GM23248 (cell line): ENCODE measurements around the gene ICOS. TPM values are rescaled to one million over a fixed set of nuclear protein-coding genes. Genes with fewer than 3 reads are reported as not detected.

Experiments used
- DNase-seq: peaks from one replicate; pipeline ENCODE4 v3.0.0-alpha.2; 2015
- H2AFZ ChIP-seq: fragments of 200-600 bp; sonication (generic); 2 replicates; pipeline ENCODE4 v1.6.1; 2016; ENCODE audit warnings: antibody characterized with exemption
- H3F3A ChIP-seq: fragments of 200-600 bp; sonication (generic); 2 replicates; pipeline ENCODE4 v1.6.1; 2016; ENCODE audit warnings: mild to moderate bottlenecking, antibody characterized with exemption, mixed run types; ENCODE audit not compliant: insufficient read depth
- H3K27ac ChIP-seq: fragments of 200-600 bp; sonication (generic); 2 replicates; pipeline ENCODE4 v1.5.1; 2016; ENCODE audit warnings: mild to moderate bottlenecking
- H3K27me3 ChIP-seq: fragments of 200-600 bp; sonication (generic); replicated peaks from 2 replicates; pipeline ENCODE4 v1.6.1; 2016; ENCODE audit warnings: mild to moderate bottlenecking; ENCODE audit not compliant: insufficient read depth
- H3K36me3 ChIP-seq: fragments of 200-600 bp; sonication (generic); 2 replicates; pipeline ENCODE4 v1.6.1; 2016; ENCODE audit warnings: low read depth, mild to moderate bottlenecking
- H3K4me1 ChIP-seq: fragments of 200-600 bp; sonication (generic); 2 replicates; pipeline ENCODE4 v1.6.1; 2016; ENCODE audit warnings: mild to moderate bottlenecking; ENCODE audit not compliant: insufficient read depth
- H3K4me2 ChIP-seq: fragments of 200-600 bp; sonication (generic); one replicate; pipeline ENCODE4 v1.6.1; 2016; ENCODE audit warnings: mild to moderate bottlenecking; ENCODE audit not compliant: unreplicated experiment
- H3K4me3 ChIP-seq: fragments of 200-600 bp; sonication (generic); 2 replicates; pipeline ENCODE4 v1.5.1; 2016; ENCODE audit warnings: mild to moderate bottlenecking
- H3K79me2 ChIP-seq: fragments of 200-600 bp; sonication (generic); 2 replicates; pipeline ENCODE4 v1.6.1; 2016; ENCODE audit warnings: mild to moderate bottlenecking; ENCODE audit not compliant: insufficient read depth
- H3K9ac ChIP-seq: fragments of 200-600 bp; sonication (generic); 2 replicates; pipeline ENCODE4 v1.6.1; 2016; ENCODE audit warnings: mild to moderate bottlenecking
- H3K9me2 ChIP-seq: fragments of 200-600 bp; sonication (generic); 2 replicates; pipeline ENCODE4 v1.6.1; 2016; ENCODE audit warnings: mixed run types, mild to moderate bottlenecking, moderate library complexity; ENCODE audit not compliant: insufficient read depth
- H3K9me3 ChIP-seq: fragments of 200-600 bp; sonication (generic); one replicate; pipeline ENCODE4 v1.6.1; 2017; ENCODE audit warnings: low read depth
- H4K20me1 ChIP-seq: fragments of 200-600 bp; sonication (generic); 2 replicates; pipeline ENCODE4 v1.6.0; 2016; ENCODE audit not compliant: insufficient read depth
- EZH2 ChIP-seq: fragments of 200-600 bp; sonication (generic); IDR thresholded peaks from 2 replicates; pipeline ENCODE4 v1.6.1; 2018; ENCODE audit warnings: antibody characterized with exemption, mild to moderate bottlenecking; ENCODE audit not compliant: insufficient read depth, poor library complexity, severe bottlenecking
- EZH2phosphoT487 ChIP-seq: fragments of 200-600 bp; sonication (generic); IDR thresholded peaks from 2 replicates; pipeline ENCODE4 v1.6.1; 2018; ENCODE audit warnings: antibody characterized with exemption, moderate library complexity, mild to moderate bottlenecking, low read depth; ENCODE audit not compliant: insufficient read depth
- WGBS, 2 experiments: methylation state at CpG; one replicate each; pipeline ENCODE4 v1.1.6; 2015 to 2017; ENCODE audit warnings: low lambda C conversion rate in 2 of 2, low coverage in 1 of 2; ENCODE audit errors: missing lambda C conversion rate in 2 of 2; 5-methylcytosine and 5-hydroxymethylcytosine counted together
- in situ Hi-C: fragments of 300-500 bp; cut with MboI; formaldehyde crosslinking; loops from 2 replicates; pipeline ENCODE4 v1.15.0; 2020
- polyA plus RNA-seq: library from polyadenylated mRNA; unstranded; fragments of >200 nt; fragmentation: Nextera tagmentation; extraction: Ambion mirVana; gene quantifications from 2 replicates; pipeline ENCODE4 v1.2.1, GENCODE V29; 2016
- total RNA-seq: library from RNA; depleted of rRNA; stranded (reverse); fragments of >200 nt; shearing (Covaris generic); gene quantifications from 2 replicates; pipeline ENCODE4 v1.2.3, GENCODE V29; 2014

The ICOS gene
- total and polyA plus RNA-seq, 2 experiments from 2014 or later = not detected

DNA sequence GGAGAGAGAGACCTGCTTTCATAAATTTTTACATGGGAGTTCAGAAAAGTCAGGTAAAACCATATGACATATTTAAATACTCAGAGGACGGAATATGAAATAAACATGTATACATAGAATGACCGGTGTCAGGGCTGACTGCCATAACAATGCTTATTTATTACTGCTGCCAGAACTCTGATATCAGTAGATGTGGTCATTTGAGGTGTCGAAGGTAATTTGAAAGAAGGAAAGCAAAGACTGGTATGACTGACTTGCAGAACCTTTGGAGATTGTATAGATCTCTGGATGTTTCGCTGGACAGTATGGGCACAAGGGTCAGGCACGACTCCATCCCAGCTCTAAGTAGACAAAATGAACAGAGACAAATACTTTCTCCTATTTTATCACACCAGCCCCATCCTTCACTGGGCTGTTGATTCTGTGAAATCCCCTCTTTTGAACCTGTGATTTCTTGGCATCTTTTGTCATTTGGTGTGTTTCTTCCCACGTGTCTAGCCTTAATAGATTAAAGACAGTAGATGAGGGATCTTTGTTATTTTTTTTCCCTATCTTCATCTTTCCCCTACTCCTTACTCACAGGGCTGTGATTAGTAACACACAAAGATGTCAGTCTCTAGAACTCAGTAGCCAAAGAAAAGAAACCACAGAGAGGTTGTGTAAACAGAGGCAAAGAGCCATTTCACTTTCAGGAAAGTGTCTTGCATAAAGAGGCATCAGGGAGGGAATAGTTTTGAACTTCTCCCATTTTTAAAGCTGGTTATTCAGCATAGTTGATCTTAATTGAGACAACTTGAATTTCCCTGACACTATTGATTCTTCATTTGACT lies 61.6 kb downstream of the ICOS start:
- no peak overlapping the region for H3K4me2 ChIP-seq
- peaks cover 8% of the 10 kb centered on the region for H3K27me3 ChIP-seq
- no peaks in the 10 kb centered on the region for H3K79me2 ChIP-seq
- H3K36me3 ChIP-seq = no peaks in the 10 kb centered on the region
- 41 to 48% methylated on average over 6 of the region's 6 CpGs for WGBS, 2 experiments
- no peaks in the 10 kb centered on the region for H3K4me1 ChIP-seq
- no peak overlapping the region for H3K9ac ChIP-seq
- H3K9me3 ChIP-seq = no peaks in the 10 kb centered on the region
- no peak for TF ChIP-seq EZH2phosphoT487
- no peak for TF ChIP-seq EZH2
- peak; percentile 17 for DNase-seq
- no peaks in the 10 kb centered on the region for H3K9me2 ChIP-seq
- H3K27ac ChIP-seq = no peak overlapping the region
- no peak overlapping the region for H3K4me3 ChIP-seq
- H3F3A ChIP-seq = no peaks in the 10 kb centered on the region
- in situ Hi-C loops = no loop called here
- H4K20me1 ChIP-seq = no peaks in the 10 kb centered on the region
- H2AFZ ChIP-seq = no peak overlapping the region

DNA sequence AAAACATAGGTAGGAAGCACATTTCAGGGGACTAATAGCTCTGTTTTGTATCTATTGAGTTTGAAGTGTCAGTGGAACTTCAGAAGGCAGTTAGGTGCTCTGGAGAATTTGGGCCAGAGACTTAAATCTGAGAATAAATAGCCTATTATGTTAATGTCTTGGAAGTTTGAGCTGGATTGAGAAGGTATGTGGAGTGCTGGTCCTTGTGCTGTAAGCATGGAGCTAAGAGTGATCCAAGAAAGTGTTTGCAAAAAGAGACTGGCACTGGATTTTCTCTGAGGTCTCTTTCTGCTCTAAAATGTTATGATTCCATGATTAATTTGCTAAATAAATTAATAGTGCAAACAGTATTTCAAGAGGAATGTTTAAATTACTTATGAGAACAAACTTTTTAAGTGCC lies 63.3 kb downstream of the ICOS start:
- no peaks in the 10 kb centered on the region for H3F3A ChIP-seq
- no peaks in the 10 kb centered on the region for H3K9me2 ChIP-seq
- H3K27ac ChIP-seq = no peak overlapping the region
- no peaks in the 10 kb centered on the region for H3K36me3 ChIP-seq
- H3K27me3 ChIP-seq = peaks cover 8% of the 10 kb centered on the region
- H3K79me2 ChIP-seq = no peaks in the 10 kb centered on the region
- no peak overlapping the region for H3K9ac ChIP-seq
- H3K9me3 ChIP-seq = no peaks in the 10 kb centered on the region
- H3K4me2 ChIP-seq = no peak overlapping the region
- H3K4me3 ChIP-seq = no peak overlapping the region
- no peak for DNase-seq
- in situ Hi-C loops = no loop called here
- no peak overlapping the region for H2AFZ ChIP-seq
- TF ChIP-seq EZH2 (no peak), EZH2phosphoT487 (no peak)
- no peaks in the 10 kb centered on the region for H4K20me1 ChIP-seq
- H3K4me1 ChIP-seq = no peaks in the 10 kb centered on the region

DNA sequence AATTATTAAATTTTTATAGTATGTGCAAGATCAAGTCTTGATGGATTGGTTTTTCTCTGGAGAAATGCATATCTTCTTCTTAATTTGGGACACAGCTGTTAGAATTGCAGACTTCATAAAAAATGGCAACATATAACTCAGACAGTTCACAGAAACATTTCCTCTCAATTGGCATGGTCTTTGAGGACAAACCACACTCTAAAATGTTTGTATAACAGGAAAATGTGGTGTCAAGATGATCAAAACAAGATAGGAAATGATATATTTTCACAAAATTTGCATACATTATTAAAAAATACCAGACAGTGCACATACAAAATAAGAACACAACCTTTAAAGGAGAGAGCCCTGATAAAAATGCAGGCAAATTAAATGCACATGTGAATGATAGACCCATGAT lies 63.9 kb downstream of the ICOS start:
- no peak for DNase-seq
- Histone ChIP-seq H3K9me3 (no peaks in the 10 kb centered on the region), H3K79me2 (no peaks in the 10 kb centered on the region), H3K9ac (no peak overlapping the region), H4K20me1 (no peaks in the 10 kb centered on the region), H3K27ac (no peak overlapping the region), H3F3A (no peaks in the 10 kb centered on the region), H3K4me2 (no peak overlapping the region), H3K27me3 (peaks cover 8% of the 10 kb centered on the region), H3K9me2 (no peaks in the 10 kb centered on the region), H2AFZ (no peak overlapping the region), H3K4me3 (no peak overlapping the region), H3K4me1 (no peaks in the 10 kb centered on the region), H3K36me3 (no peaks in the 10 kb centered on the region)
- in situ Hi-C loops = no loop called here
- no peak for TF ChIP-seq EZH2phosphoT487
- no peak for TF ChIP-seq EZH2

DNA sequence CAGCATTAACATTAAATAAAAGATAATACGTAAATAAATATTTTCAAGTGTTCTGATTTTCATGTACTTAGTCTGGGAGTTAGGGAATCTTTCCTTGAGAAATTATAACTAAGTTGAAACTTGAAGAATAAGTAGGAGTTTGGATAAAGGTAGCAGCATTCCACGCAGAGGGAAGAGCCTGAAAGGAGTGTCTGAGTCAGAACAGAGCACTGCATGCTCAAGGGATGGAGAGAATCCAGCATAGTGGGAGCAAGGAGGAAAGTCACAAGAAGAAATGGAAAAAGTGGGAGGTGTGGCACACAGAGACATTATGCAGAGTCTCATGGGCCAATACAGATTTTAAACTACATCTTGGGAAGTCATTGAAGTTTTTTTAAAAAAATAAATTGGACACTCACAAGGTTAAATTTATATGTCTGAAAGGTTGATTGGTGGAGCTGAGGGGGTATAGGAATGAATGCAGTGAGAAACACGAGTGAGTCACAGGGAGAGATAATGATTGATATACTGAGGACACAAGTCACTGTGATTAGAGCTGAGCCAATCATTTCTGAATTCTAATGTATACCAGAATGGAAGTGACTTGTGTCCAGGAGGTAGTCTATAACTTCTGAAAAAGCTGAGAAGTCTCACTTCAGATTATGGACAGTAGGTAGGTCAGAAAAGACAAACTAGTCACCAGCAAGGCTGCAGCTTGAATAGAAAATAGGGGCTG lies 66.9 kb downstream of the ICOS start:
- WGBS, 2 experiments = 19 to 20% methylated on average over 3 of the region's 3 CpGs
- TF ChIP-seq EZH2 = no peak
- TF ChIP-seq EZH2phosphoT487 = no peak
- Histone ChIP-seq H3K9ac (no peak overlapping the region), H3K9me3 (no peaks in the 10 kb centered on the region), H3F3A (no peaks in the 10 kb centered on the region), H3K9me2 (no peaks in the 10 kb centered on the region), H3K4me1 (no peaks in the 10 kb centered on the region), H3K4me2 (no peak overlapping the region), H3K27ac (no peak overlapping the region), H3K4me3 (no peak overlapping the region), H3K36me3 (no peaks in the 10 kb centered on the region), H2AFZ (no peak overlapping the region), H4K20me1 (no peaks in the 10 kb centered on the region), H3K27me3 (peaks cover 8% of the 10 kb centered on the region), H3K79me2 (no peaks in the 10 kb centered on the region)
- no peak for DNase-seq
- in situ Hi-C loops = no loop called here
